ENCODE measurements around the gene KRT6A.

Gene KRT6A

GRCh38 chr12:52439420-52439819 lies 53.6 kb downstream of the KRT6A start:
- no peak overlapping the region for H3K4me3 ChIP-seq (ENCODE audit: low read depth in 1 of 5, low read length in 5 of 5)
- H3K27ac ChIP-seq (ENCODE audit: low read depth, low read length): no peak overlapping the region
- H3K9ac ChIP-seq (ENCODE audit: low read length in 5 of 5): no peak overlapping the region
- H3K27me3 ChIP-seq (ENCODE audit: control insufficient read depth in 5 of 5, insufficient read depth in 4 of 5, low read length in 5 of 5): peaks cover 0 to 2% (median 0%) of the 10 kb centered on the region in 5 donors
- H3K4me1 ChIP-seq (ENCODE audit: control insufficient read depth in 5 of 5, insufficient read depth in 5 of 5, low read length in 5 of 5): peaks cover 0 to 15% (median 12%) of the 10 kb centered on the region in 5 donors
- H3K9me3 ChIP-seq (ENCODE audit: control insufficient read depth in 5 of 5, low read length in 5 of 5): no peaks in the 10 kb centered on the region
- no peaks in the 10 kb centered on the region for H3K36me3 ChIP-seq (ENCODE audit: control insufficient read depth in 5 of 5, insufficient read depth in 5 of 5, low read length in 5 of 5)

DNA sequence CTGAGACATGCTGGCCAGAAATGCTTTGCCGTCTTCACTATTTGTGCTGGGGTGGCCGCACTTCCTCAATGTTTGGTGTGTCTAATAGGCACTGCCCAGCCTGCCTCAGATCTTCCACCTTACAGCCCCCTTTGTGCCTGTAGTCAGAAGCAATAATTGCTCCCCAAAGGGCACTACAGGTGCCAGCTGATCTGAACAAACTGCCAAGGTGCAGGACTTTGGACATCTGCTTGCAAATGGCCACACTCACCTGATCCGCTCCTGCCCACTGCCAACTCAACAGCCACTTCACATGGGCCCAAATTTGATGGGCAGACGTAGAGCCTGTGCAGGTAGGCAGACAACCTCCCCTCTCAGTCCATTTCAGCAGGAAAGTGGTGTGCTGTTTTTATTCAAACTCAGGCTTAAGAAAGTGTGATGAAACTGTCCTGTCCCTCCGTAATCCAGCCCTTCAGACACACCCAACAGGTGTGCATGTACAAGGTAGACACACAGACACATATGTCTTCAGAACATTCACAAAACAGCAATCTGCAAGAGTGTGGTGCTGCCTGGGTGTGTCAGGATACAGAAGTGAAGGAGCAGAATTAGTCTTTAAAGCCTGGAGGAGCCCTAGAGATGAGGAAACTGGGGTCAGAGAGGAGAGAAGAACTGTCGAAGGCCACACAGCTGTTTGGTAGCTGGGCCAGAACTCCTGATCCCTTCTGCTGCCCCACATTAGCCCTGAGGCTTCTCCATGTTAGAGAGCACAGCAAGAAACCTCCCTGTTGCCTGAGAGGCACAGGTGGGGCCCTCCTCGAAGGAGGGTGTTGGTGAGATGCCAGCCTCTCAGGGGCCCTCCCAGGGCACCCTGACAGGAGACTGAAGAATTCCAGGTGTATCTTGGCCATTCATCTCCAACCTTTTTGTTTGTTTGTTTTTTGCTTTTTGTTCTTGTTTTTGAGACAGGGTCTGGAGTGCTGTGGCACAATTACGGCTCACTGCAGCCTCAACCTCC lies 54.5 kb downstream of the KRT6A start:
- no peak overlapping the region for H3K27ac ChIP-seq (ENCODE audit: low read depth, low read length)
- H3K4me3 ChIP-seq (ENCODE audit: low read depth in 1 of 5, low read length in 5 of 5): no peak overlapping the region
- peaks cover 0 to 2% (median 0%) of the 10 kb centered on the region in 5 donors for H3K27me3 ChIP-seq (ENCODE audit: control insufficient read depth in 5 of 5, insufficient read depth in 4 of 5, low read length in 5 of 5)
- H3K4me1 ChIP-seq (ENCODE audit: control insufficient read depth in 5 of 5, insufficient read depth in 5 of 5, low read length in 5 of 5): peaks cover 0 to 13% (median 12%) of the 10 kb centered on the region in 5 donors
- H3K9me3 ChIP-seq (ENCODE audit: control insufficient read depth in 5 of 5, low read length in 5 of 5): no peaks in the 10 kb centered on the region
- H3K36me3 ChIP-seq (ENCODE audit: control insufficient read depth in 5 of 5, insufficient read depth in 5 of 5, low read length in 5 of 5): no peaks in the 10 kb centered on the region
- no peak overlapping the region for H3K9ac ChIP-seq (ENCODE audit: low read length in 5 of 5)

DNA sequence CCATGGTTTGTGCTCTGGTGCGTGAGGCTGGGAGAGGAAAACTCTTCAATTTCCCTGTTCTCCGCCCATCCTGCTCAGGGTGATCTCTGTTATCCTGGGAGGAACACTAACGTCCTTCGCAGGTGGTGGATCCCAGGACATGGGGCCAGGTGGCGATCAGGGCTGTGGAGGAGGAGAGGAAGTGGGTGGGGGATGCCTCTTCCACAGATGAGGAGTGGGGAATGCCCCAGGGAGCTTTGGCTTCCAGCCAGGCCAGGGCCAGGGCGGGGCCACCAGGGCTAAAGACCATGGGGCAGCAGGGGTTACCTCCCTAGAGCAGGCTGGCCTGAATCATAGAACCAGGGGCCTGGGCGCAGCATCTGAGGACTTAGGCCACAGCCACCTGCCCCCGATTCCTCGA lies 55.5 kb downstream of the KRT6A start:
- H3K27ac ChIP-seq (ENCODE audit: low read depth, low read length): no peak overlapping the region

More for the DNA sequence above, 55.5 kb downstream of the KRT6A start:
- H3K36me3 ChIP-seq (ENCODE audit: control insufficient read depth in 5 of 5, insufficient read depth in 5 of 5, low read length in 5 of 5): no peaks in the 10 kb centered on the region
- H3K4me3 ChIP-seq (ENCODE audit: low read depth in 1 of 5, low read length in 5 of 5): no peak overlapping the region
- H3K9ac ChIP-seq (ENCODE audit: low read length in 5 of 5): no peak overlapping the region
- peaks cover 0 to 6% (median 6%) of the 10 kb centered on the region in 5 donors for H3K4me1 ChIP-seq (ENCODE audit: control insufficient read depth in 5 of 5, insufficient read depth in 5 of 5, low read length in 5 of 5)
- no peaks in the 10 kb centered on the region for H3K9me3 ChIP-seq (ENCODE audit: control insufficient read depth in 5 of 5, low read length in 5 of 5)
- peaks cover 0 to 2% (median 0%) of the 10 kb centered on the region in 5 donors for H3K27me3 ChIP-seq (ENCODE audit: control insufficient read depth in 5 of 5, insufficient read depth in 4 of 5, low read length in 5 of 5)
